Neural cell (in vitro differentiated cells): Measurements from ENCODE around the gene ARHGEF17.

Experiments
- EP300 ChIP-seq: fragments of 450-650 bp; conservative IDR thresholded peaks from 2 replicates; pipeline ENCODE4 v1.6.1; 2014; ENCODE audit warnings: antibody characterized with exemption, mild to moderate bottlenecking, moderate library complexity; ENCODE audit not compliant: poor library complexity, severe bottlenecking
- EZH2 ChIP-seq: fragments of 200-600, 300-800 bp; shearing (Covaris generic), sonication (generic); IDR thresholded peaks from 2 replicates; pipeline ENCODE4 v1.6.1; 2014; ENCODE audit warnings: antibody characterized with exemption, low read length, borderline replicate concordance, mild to moderate bottlenecking; ENCODE audit not compliant: insufficient read depth, poor library complexity, severe bottlenecking
- POLR2AphosphoS5 ChIP-seq: IDR thresholded peaks from 2 replicates; pipeline ENCODE4 v1.6.1; 2012
- RAD21 ChIP-seq: fragments of 450-650 bp; conservative IDR thresholded peaks from 2 replicates; pipeline ENCODE4 v1.6.1; 2014; ENCODE audit warnings: antibody characterized with exemption, mild to moderate bottlenecking, moderate library complexity
- TF ChIP-seq, protein P1 (sequence below): fragments of 450-650 bp; IDR thresholded peaks from 2 replicates; pipeline ENCODE4 v1.5.1; 2014; ENCODE audit warnings: antibody characterized with exemption, mild to moderate bottlenecking, moderate library complexity; ENCODE audit not compliant: poor library complexity, severe bottlenecking
- TF ChIP-seq, protein P2 (sequence below): IDR thresholded peaks from 2 replicates; pipeline ENCODE4 v1.6.1; 2012; ENCODE audit warnings: borderline replicate concordance

DNA sequence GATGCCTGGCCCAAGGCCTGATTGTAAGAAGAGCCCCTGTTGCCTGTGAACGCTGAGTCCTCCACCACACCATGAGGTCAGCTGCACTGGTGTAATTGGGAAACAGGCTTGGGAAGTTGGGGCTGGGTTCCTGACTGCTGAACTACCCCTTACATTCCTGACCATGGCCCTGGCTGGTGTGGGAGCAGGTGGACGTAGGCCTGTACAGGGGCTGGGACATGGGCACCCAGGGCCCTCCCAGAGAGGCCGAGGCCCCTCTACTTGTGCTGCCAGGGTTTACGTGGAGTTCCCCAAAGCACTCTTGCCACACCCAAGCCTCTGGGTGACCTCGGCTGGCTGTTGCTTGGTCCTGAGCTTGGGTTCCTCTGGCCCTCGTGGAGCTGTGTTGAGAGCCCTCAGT lies 73.5 kb downstream of the ARHGEF17 start:
- TF ChIP-seq, protein P1, sequence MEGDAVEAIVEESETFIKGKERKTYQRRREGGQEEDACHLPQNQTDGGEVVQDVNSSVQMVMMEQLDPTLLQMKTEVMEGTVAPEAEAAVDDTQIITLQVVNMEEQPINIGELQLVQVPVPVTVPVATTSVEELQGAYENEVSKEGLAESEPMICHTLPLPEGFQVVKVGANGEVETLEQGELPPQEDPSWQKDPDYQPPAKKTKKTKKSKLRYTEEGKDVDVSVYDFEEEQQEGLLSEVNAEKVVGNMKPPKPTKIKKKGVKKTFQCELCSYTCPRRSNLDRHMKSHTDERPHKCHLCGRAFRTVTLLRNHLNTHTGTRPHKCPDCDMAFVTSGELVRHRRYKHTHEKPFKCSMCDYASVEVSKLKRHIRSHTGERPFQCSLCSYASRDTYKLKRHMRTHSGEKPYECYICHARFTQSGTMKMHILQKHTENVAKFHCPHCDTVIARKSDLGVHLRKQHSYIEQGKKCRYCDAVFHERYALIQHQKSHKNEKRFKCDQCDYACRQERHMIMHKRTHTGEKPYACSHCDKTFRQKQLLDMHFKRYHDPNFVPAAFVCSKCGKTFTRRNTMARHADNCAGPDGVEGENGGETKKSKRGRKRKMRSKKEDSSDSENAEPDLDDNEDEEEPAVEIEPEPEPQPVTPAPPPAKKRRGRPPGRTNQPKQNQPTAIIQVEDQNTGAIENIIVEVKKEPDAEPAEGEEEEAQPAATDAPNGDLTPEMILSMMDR = no peak
- TF ChIP-seq EZH2 = no peak
- no peak for TF ChIP-seq EP300
- TF ChIP-seq RAD21 = no peak
- no peak for TF ChIP-seq POLR2AphosphoS5
- TF ChIP-seq, protein P2, sequence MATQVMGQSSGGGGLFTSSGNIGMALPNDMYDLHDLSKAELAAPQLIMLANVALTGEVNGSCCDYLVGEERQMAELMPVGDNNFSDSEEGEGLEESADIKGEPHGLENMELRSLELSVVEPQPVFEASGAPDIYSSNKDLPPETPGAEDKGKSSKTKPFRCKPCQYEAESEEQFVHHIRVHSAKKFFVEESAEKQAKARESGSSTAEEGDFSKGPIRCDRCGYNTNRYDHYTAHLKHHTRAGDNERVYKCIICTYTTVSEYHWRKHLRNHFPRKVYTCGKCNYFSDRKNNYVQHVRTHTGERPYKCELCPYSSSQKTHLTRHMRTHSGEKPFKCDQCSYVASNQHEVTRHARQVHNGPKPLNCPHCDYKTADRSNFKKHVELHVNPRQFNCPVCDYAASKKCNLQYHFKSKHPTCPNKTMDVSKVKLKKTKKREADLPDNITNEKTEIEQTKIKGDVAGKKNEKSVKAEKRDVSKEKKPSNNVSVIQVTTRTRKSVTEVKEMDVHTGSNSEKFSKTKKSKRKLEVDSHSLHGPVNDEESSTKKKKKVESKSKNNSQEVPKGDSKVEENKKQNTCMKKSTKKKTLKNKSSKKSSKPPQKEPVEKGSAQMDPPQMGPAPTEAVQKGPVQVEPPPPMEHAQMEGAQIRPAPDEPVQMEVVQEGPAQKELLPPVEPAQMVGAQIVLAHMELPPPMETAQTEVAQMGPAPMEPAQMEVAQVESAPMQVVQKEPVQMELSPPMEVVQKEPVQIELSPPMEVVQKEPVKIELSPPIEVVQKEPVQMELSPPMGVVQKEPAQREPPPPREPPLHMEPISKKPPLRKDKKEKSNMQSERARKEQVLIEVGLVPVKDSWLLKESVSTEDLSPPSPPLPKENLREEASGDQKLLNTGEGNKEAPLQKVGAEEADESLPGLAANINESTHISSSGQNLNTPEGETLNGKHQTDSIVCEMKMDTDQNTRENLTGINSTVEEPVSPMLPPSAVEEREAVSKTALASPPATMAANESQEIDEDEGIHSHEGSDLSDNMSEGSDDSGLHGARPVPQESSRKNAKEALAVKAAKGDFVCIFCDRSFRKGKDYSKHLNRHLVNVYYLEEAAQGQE = no peak
